C1 segment of cervical spinal cord (tissue), 14 donors: ENCODE data around the gene DDT.
"Not testable (repeated sequence)": the region's sequence is repeated elsewhere in the genome, so short reads cannot be mapped to it uniquely, and the experiment has no call there.

Source experiments
- DNase-seq, 14 donors: peaks; one replicate each; lab custom pipeline; 2025; lab: John Stamatoyannopoulos, UW

The DDT gene

DNA sequence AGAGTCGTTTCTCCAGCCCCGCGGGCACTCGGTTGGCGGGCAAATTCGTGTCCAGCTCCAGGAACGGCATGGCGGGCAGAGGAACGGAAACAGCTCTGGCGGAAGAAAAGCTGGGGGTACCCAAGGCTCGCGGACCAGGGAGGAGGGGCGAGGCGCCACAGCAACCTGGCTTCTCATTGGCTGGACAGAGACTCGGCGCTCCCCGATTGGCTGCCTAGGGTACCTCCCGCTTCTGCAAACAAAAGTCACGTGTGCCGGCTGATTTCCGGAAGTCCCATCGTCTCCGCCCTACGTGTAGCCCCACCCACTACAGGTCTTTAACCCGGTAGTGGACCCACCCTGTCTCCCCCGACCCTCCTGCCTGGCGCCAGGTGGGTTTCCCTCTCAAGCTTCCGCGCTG, at the start of gene DDT:
Gene DDT (minus strand): TSS at position 97 of the 400 bp plus-strand sequence. CDS start 27 bp downstream, at position 70.
- DNase-seq, result not testable (repeated sequence)

DNA sequence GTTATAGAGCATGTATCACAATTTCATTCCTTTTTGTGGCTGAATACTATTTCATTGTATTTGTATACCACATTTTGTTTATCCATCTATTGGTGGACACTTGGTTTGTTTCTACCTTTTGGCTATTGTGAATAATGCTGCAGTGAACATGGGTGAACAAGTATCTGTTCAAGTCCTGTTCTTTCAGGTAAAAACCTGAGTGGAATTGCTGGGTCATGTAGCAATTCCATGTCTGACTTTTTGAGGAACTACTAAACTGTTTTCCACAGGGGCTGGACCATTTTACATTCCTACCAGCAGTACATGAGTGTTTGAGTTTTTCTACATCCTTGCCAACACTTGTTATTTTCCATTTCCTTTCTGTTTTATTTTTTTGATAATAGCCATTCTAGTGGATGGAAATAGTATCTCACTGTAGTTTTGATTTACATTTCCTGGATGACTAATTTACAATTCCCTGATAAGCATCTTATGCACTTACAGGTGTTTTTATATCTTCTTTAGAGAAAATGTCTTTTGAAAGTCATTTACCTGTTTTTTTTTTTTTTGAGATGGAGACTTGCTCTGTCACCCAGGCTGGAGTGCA, 49.1 kb upstream of the DDT start:
- DNase-seq, result no peak

DNA sequence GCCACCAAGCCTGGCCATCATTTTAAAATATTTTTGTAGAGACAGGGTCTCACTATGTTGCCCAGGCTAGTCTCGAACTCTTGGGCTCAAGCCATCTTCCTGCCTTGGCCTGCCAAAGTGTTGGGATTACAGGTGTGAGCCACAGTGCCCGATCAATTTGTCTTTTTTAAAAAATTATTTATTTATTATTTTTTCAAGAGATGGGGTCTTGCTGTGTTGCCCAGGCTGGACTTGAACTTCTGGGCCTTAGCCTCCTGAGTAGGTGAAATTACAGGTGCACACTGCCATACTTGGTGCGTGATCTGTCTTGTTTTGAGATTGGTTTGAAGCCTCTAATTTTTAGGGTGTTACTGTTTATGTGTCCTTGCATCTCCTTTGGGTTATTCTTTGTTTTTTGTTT, 47.1 kb upstream of the DDT start:
- DNase-seq, result no peak

DNA sequence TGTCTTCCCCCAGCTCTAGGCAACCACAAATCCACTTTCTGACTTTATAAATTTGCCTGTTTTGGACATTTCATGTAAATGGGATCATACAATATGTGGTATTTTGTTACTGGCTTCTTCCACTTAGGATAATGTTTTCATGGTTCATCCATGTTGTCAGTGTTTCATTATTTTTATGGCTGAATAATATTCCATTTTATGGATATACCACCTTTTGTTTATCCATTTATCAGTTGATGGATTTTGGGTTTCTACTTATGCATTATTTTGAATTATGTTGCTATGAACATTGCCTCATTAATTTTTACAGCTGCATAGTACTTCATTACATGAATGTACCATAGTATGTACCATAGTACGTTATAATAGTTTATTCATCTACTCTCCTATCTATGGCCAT, 41.9 kb upstream of the DDT start:
- no peak for DNase-seq

DNA sequence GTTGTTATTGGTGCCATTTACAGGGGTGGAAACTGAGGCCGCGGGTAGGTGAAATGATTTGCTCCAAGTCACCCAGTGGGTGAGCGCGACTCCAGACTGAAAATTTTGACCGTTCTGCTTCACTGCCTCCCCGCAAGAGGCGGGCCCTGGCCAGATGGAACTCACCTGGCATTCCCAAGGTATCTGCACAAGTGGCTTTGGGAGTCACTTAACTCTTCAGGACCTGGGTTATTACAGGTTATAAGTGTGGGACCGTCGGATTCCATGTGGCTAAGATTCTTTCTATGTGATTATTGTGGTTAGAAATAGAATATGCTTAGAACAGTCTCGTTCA, 37.5 kb upstream of the DDT start:
- peak in 1 of 14 donors; percentile 56 for DNase-seq

DNA sequence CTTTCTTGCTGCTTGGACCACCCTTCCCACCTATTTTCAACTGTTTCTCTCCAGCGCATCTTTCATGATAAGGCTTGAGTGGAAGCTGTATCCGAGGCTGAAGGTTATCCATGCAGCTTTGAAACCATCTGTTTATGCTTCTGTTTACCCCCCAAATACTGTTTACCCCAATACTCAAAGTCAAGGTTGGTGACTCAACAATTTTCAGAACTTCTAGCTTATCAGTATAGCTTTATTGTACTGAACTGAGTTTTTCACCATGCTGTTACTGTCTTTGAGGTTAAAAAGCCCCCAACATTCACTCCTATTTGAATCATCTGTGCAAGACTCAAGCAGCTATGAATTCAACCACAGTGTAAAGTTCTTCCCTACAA, 35.8 kb upstream of the DDT start:
- no peak for DNase-seq

DNA sequence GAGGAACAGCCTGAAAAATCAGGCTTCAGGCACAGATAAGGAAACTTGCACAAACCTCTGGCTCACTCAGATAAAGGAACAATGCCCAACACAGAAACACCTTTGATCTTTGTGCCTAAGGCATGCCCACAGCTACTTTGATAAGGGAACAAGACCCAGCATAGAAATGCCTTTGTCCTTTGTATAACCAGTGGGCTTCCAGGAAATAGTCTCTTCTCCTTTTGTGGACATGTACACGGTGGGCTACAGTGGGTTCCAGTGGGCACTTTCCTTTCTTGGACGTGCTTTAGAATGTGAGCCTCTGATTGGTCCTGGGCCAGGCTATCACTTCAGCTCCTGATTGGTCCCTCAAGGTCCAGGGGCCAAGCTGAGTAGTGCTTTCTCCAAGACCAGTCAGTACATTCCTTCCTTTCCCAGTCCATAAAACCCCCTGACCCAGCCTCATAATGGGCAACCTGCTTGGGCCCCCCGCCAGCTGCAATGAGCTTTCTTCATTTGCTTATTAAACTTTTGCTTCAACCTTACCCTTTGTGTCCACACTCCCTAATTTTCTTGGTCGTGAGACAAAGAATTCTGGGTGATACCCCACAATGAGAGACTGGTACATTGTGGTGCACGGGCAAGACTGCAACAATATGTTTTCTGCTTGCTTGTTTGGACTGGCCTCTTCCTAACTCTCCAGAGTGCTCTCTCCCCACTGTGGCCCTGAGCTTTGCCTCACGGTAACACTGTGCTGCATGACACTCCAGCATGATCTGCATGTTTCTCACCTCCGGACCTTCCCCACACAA, 35.2 kb upstream of the DDT start:
- DNase-seq, result no peak

DNA sequence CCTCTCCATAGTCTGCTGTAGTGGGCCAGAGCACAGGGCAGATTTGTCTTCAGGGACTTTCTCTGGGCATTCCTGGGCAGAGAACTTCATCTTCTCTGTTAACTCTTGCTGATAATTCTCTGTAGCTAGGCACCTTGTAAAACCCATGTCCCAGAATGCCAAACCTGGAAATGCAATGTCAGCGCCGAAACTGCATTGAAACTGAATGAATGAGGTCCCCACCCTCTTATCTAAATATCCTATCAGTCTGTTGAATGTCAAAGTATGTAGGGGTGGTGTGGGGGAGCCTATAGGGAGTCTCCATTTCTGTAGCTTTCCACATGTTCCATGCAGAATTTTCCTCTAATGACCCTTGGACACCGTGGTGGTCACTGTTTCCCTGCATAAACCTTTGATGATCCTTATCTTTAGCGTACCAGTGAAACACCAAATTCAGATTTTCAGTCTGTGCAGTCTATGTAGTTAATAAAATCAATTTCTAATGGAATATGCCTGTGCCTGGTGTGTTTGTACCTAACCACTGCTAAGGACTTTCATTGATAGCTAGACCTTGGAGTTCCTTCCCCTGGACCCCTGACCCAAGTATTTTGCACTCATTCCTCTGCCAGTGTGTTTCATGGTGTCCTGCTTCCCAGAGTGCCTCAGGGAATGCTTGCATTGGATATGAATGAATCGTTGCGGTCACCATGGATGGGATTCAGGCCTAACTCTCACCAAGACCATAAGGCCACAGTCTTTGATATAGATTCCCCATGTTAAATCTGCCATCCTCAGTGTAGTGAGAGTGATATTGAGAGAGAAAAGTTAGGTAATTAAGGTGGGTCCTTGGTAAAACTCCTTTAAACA, 34.4 kb upstream of the DDT start:
- no peak for DNase-seq

DNA sequence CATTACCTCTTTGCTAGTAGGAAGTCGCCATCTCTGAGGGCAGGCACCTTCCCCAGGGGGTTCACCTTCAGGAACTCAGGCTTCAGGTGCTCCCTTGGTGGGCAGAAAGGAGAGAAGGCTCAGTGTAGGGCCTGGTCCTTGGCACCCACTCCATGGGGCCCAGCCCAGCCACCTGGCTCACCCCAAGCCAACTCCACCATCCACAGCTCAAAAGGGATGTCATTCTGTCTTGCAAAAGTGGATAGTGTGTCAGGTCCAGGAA, 33.7 kb upstream of the DDT start:
- DNase-seq, result no peak

DNA sequence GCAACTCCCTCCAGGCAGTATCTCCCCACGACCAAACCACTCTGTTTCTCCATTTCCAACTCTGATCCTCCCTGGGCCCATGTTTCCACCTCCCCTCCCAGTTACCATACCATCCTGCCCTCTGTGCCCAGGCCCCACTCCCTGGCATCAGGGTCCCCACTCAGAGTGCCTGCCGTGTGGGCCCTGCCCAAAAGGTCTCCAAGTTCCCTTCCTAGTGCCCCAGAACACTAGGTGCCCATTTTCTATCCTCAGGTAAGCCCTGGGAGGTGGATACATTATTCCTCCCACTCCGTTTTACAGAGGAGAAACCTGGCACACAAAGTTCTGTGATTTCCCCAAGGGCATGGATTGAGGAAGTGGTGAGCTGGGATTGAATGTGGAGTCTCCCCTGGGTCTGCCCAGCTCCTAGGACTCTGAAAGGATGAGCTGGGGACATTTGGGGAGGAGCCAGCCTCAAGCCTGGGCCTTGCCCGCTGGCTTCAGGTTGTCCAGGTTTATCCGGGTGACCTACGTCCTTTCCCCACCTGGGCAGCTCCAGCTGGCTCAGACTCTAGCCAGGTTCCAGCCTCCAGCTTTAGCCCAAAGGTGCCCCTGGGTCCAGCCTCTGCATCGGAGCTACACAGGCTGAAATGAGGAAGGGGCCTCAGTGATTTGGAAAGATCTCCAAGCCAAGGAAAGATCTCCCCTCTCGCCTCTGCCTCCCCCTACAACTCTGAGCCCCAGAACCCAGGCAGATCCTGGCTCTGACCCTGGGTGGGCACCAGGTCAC, 33.2 kb upstream of the DDT start:
- no peak for DNase-seq

DNA sequence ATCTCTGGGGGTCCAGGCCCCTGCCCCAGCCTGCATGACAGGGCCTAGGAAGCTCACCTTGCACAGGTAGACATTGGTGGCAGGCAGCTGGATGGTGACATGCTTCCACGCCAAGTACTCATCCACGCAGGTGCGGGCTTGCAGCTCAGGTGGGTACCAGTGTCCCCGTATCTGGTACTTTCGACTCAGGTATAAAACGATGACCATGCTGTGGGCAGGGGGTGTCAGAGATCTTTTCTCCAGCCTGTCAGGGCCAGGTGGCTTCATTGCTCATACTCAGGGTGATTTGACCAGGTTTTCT, 32.6 kb upstream of the DDT start:
- no peak for DNase-seq

DNA sequence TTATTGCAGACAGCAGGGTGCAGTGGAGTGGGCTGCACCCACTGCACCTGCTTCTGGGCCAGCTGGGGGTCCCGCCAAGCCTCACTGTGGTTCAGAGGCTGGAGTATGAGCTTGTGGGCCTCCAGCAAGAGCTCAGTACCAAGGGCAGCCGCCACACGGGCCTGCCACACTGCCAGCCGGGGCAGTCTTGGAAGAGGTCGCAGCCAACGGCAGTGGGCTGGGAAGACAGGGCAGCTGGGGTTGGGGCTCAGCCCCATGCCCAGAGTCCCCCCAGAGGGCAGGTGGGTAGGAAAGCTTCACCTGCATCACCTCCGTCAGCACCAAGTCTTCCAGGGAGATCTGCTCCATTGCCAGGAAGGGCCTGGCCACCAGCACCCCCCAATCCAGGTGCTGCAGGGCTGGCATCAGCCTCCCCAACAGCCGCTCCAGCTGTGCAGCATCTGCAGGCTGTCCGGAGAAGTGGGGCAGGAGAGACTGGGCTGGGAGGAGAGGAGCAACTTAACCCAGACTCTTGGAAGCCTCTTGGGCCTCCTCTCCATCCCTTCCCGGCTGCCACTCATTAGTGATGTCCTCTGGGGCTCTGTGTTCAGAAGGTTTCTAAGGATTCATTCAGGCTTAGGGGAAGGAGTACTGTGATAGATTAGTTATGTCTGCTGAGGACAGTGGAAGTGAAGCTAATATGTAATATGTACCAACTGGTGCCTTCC, 32.1 kb upstream of the DDT start:
- DNase-seq, result no peak

DNA sequence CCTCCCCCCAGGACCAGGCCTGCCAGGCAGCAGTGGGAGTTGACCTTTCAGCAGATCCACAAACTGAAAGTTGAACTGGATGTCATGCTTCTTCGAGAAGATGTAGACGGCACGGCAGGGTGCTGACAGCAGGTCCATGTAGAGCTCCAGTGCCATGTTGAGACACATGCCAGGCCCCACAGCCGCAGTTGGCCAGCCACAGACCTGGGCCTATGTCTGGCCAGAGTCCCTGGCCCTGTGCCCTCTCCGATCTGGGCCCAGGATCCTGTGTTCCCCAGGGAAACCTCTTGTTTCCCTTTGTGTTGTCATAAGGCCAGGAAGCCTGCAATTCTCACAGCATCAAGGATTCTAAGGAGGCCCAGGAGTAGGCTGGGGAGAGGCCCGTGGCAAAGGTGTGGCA, 31.0 kb upstream of the DDT start, which contains the start of gene GSTT4:
Gene GSTT4 (minus strand): TSS at position 253 of the 400 bp plus-strand sequence. CDS start 97 bp downstream, at position 156.
- peak in 4 of 14 donors; percentile 14 to 44 (median 24) for DNase-seq

DNA sequence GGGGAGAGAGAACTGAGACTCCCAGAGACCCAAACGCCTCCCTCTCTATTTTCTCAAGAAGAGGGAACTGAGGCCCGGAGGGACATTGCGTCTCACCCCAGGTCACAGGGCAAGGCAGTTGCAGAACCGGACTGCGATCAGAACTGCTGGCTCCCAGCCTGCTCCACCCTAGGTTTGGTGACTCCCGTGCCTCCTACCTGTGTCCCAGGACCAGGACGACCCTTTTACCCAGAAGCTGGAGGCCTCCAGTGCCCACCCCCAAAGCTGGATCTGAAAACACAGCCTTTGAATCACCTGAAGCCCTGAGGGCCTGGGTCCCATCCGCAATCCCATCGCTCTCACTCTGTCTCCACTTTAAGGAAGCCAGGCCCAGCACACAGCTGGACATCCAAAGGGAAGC, 29.6 kb upstream of the DDT start:
- DNase-seq, result no peak

DNA sequence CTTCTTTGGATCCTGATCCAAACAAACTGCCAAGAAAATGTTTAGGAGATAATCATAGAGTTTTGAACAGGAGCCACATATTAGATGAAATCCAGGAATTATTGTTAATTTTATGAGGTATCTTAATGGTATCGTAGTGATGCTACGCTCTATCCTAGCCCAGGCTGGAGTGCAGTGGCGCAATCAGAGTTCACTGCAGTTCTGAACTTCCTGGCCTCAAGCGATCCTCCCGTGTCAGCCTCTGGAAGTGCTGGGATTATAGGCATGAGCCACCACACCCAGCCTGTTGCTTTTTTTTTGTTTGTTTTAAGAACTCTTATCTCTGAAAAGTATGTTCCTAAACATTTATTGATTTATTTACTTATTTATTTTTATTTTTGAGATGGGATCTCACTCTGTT, 28.6 kb upstream of the DDT start:
- no peak for DNase-seq

DNA sequence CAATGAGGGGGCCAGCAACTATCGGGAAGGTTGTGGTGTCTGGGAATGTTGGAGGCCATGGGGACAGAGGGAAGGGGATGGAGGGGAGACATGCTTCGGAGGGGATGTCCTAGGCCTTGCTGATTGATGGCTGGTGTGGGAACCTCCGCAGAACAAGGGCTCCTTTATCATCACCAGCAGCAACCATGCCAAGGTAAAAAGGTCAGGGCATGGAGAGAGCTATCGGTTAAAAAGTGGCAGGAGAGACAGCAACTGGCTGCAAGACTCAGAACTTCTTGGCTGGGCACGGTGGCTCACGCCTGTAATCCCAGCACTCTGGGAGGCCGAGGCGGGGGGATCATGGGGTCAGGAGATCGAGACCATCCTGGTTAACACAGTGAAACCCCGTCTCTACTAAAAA, 28.0 kb upstream of the DDT start:
- no peak for DNase-seq

DNA sequence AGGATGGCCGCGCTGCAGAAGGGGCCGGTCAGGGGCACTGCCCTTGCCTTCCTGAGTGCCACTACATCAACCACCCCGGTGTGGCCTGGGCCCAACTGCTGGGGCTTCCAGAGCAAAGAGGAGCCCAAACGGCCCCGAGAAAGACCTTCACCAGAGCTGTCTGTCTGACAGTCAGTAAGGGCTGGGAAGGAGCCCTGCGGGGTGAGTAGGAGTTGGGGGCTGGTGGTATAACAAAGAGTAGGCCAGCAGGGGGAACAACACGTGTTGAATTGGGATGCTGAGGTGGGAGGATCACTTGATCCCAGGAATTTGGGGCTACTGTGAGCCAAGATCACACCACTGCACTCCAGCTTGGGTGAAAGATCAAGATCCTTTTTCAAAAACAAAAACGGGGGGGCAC, 27.1 kb upstream of the DDT start:
- no peak for DNase-seq

DNA sequence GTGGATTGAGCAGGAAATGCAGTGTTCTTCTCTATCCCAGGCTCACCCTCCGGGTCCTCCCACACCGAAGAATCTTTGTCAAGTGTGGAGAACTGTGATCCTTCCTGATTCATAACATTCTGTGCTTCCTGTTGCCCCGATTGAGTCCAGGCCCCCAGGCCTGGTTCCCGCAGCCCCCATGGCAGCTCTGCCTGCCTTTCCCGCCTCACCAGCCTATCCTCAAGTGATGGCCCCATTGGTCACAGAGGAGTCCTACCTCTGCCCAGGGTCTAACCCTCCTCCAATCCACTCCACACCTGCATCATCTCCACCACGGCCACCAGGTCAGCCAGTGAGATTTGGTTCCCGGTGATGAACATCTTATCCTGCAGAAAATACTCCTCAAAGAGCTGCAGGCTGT, 25.5 kb upstream of the DDT start:
- not testable (repeated sequence) for DNase-seq

DNA sequence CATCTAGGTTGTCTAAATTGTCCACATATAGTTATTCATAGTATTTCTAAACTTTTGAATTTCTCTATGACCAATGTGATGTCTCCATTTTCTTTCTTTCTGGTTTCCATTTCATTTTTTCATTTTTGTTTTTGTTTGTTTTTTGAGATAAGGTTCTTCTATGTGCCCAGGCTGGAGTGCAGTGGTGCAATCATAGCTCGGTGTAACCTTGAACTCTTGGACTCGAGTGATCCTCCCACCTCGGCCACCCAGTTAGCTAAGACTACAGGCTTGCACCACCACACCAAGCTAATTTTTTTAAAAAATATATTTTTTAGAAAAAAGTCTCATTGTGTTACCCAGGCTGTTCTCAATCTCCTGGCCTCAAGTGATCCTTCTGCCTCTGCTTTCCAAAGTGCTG, 22.9 kb upstream of the DDT start:
- DNase-seq, result no peak

DNA sequence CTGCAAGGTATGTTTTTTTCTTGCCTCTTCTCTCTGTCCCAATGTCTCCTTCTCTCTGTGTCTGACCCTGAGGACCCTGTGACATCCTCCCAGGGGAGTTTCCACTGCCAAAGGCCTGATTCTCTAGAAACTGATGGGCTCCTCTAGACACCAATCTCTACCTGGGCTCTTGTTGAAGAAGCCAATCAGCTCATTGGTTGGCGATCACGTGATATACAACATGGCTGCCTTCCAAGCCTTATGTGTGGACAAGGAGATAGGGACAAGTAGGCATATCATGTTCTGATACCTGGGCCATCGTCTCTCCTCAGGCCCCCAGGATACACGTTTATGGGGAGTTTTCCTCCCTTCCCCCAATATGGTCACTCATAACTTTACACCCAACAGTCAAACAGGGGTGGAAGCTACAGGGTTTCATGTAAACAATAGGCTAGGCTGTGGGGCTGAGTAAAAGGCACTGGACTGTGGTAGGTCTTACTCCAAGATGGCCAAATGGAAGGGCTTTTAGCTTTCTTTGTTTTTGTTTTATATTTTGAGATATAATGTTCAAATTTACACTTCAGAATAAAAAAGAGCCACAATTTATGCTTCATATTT, 19.4 kb upstream of the DDT start:
- not testable (repeated sequence) for DNase-seq

DNA sequence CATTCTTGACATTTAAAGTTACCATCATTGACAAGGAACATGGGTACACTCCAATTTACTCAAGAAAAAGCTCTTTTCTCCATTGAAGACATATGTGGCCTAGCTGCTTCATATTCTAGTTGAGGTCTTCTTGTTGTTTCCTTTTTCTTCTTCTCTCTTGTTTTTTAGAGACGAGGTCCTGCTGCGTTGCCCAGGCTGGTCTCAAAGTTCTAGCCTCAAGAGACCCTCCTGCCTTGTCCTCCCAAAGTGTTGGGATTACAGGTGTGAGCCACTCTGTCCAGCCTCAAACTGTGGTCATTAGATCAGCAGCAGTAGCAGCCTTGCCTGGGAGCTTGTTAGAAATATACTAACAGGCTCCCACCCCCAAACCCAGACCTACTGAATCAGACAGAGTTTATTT, 18.8 kb upstream of the DDT start:
- DNase-seq, result not testable (repeated sequence)
